Activated CD4-positive, alpha-beta T cell treated with anti-CD3 and anti-CD28 coated beads, Interleukin-2, amount 50 U/mL, for 24 hours (primary cell): ENCODE results near the gene TBL1Y.
A peak's percentile ranks its signal among the peaks of the same experiment; 100 is the strongest.
"Not testable (repeated sequence)": the region's sequence is repeated elsewhere in the genome, so short reads cannot be mapped to it uniquely, and the experiment has no call there.

Experiments
- DNase-seq, 2 donors: peaks; one replicate each; pipeline ENCODE4 v3.0.0-alpha.2; 2020; ENCODE audit warnings: low read depth in 1 of 2, low spot score in 1 of 2

TBL1Y gene

DNA sequence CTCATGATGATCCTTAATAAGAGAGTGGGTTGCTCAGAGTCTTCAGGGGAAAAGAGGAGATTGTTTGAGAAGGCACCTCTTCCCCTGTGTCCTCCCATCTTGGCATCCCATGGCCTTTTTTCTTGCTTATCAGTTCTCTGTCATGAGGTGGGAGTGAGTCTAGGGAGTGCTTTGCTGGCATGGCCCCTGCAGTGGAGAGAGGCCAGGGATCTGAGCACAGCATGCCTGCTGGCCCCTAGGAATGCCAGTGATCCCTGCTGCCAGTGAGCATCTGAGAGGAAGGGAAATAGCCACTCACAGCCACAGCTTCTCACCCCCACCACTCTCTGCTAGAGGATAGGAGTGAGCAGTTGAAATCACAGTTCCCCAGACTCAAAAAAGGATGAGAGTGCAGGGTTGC is 168.2 kb downstream of the TBL1Y start:
- DNase-seq, result no peak

DNA sequence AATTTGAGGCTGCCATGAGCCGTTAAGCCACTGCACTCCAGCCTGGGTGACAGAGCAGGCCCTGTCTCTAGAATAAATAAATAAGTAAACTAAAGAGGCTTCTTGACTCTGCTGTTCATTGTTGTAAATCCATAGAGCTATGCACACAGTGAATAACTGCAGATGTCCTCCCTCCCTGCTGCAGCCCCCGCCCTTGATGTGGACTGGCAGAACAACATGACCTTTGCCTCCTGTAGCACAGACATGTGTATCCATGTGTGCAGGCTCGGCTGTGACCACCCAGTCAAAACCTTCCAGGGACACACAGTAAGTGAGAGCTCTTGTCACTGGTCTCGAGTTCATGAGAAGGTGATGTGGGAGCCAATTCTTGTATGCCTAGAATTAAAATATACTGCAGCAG is 170.1 kb downstream of the TBL1Y start:
- not testable (repeated sequence) for DNase-seq

DNA sequence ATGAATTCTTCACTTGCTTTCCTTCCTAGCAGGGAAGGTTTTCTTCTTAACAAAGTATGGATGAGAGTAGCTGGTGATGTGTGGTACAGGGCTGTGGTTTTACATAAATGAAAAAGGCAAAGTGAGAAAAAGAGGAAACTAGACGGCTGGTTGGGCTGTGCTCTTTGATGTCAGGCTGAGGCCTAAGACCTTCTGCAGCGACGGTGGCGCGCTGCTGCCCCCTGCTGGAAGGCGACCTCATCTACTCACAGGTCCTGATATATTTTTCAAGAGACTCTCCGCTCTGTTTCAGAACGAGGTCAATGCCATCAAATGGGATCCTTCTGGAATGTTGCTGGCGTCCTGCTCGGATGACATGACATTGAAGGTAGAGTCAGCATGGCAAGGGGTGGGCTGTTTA is 175.1 kb downstream of the TBL1Y start:
- DNase-seq, result peak; percentile 34 to 44

DNA sequence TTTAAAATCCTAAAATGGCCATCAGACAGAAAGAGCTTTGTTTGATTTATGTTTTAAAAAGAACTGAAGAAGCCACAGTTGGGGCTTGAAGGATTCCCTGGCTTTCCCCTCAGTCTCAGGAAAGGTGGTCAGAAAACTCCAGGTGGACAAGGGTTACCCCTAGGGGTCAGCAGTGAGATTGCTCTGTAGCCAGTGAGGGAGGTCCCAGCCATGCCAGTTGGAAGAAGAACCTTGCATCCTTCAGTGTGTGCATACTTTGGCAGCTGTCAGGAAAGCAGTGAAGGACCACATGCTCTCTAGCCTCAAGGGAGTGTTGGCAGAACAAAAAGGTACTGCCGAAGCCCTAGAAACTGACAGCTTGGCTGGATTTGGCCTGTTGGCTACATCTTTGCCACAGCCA is 182.3 kb downstream of the TBL1Y start:
- DNase-seq, result no peak

DNA sequence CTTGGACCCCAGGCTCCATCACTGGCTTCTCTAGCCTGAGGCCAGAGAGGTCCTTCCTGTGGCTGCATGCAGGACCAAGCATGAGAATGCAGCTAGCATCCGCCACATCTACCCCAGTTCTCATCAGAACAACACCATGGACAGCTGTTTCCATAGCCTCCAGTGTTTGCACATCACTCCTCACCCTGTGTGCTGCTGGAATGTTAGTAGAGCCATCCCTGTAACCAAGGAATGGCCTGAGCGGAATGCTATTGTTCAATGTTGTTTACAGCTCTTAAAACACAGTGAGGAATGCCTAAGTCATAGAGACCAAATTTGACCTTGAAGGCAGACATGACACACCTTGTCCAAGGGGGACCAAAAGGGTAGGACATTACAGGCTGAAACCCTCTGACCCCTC is 183.9 kb downstream of the TBL1Y start:
- DNase-seq, result no peak

DNA sequence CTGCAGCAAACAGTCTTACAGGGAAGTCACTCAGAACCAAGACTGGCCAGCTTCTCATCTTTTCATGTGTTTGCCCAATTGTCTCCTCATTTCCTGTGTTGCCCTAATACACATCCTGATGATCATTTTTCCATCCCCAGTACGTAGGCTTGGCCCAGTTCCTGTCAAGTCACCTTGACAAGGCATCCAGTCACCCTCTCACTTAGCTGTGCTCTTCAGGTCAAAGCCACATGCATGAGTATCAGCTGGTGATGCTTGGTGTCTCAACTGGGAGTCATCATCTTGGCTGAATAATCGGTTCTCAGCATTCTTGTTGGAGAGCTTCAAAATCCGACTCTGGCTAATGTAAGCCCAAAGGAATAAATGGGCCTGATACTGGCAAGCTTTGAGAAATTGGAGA is 186.5 kb downstream of the TBL1Y start:
- no peak for DNase-seq

DNA sequence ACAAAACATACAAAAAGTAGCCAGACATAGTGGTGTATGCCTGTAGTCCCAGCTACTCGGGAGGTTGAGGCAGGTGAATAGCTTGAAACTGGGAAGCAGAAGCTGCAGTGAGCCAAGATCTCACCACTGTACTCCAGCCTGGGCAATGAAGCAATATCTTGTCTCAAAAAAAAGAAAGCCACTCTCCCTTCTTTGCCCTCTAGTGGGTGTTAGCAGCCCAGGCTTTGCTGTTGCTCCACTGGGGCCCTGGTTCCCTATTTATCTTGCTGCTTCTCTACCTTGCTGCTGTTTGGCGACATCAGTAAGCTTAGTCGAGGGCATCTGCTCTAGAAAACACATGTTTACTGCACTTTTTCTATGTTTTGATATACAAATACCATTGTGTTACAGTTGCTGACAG is 189.2 kb downstream of the TBL1Y start:
- DNase-seq, result no peak

DNA sequence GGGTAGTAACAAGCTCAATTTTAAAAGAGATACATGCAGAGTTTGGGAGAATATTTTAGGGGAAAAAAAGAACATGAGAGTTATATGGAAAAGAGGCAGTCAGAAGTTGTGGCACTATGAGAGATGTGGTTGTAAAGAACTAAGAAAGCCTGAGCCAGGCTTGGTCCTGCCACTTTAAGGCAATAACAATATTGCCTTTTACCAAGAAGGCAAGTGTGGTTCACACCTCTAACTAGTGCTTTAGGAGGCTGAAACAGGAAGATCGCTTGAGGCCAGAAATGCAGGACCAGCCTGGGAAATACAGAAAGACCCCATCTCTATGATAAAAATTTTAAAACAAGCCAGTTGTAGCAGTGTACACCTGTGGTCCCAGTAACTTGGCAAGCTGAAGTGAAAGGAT is 192.2 kb downstream of the TBL1Y start:
- no peak for DNase-seq

DNA sequence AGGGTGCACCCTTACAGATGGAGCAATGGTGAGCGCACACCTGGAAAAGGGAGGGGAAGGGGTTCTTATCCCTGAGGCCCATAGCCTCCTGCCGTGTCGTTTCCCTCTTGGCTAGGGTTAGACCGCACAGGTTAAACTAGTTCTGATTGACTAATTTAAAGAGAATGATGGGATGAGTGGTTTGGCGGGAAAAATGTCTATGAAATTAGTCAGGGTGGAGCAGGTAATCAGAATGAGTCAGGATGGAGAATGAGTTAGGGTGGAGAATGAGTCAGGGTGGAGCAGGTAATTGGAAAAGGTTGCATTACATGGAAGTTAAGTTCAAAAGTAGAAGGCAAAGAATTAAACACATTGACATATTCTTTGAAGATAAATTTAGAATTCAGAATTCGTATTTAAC is 196.7 kb downstream of the TBL1Y start:
- DNase-seq, result no peak

DNA sequence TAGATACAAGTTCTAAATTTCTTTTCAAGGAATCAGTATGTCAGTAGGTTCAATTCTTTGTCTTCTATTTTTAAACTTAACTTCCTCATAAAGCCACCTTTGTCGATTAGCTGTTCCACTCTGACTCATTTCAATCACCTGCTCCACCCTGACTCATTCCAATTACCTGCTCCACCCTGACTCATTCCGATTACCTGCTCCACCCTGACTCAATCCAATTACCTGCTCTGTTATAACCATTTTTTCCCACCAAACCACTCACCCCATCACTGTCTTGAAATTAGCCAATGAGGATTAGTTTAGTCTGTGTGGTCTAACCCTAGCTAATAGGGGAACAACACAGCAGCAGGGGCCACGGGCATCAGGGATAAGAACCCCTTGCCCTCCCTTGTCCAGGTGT is 199.6 kb downstream of the TBL1Y start:
- no peak for DNase-seq

DNA sequence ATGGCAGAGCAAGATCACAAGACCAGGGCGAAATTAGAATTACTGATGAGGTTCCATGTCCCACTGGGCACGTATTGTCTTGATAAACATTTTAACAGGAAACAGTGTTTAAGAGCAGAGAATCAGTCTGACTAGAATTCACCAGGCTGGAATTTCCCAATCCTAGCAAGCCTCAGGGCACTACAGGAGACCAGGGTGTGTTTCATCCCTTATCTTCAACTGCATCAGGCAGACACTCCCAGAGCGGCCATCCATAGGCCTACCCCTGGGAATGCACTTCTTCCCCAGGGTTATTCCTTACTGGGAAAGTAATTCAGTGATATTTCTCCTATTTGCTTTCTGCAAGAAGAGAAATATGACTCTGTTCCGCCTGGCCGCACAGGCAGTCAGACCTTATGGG is 205.4 kb downstream of the TBL1Y start:
- DNase-seq, result no peak

DNA sequence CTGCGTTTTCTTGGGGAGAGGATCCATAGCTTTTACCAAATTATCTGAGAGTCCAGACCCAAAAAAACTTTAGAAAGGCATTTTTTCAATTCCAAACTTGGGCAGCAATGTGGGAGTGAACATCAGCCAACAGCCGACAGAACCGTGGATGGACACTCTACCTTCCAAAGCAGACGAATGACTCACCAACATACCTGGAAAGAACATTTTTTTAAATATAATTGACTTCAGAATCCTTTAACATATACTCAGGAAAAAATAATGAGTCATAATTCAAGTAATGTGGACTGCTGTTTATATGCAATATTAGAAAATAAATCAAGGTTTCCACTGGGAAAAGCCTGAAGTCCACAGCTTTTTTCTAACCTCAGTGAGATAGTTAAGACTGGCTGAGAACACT is 211.7 kb downstream of the TBL1Y start:
- no peak for DNase-seq

DNA sequence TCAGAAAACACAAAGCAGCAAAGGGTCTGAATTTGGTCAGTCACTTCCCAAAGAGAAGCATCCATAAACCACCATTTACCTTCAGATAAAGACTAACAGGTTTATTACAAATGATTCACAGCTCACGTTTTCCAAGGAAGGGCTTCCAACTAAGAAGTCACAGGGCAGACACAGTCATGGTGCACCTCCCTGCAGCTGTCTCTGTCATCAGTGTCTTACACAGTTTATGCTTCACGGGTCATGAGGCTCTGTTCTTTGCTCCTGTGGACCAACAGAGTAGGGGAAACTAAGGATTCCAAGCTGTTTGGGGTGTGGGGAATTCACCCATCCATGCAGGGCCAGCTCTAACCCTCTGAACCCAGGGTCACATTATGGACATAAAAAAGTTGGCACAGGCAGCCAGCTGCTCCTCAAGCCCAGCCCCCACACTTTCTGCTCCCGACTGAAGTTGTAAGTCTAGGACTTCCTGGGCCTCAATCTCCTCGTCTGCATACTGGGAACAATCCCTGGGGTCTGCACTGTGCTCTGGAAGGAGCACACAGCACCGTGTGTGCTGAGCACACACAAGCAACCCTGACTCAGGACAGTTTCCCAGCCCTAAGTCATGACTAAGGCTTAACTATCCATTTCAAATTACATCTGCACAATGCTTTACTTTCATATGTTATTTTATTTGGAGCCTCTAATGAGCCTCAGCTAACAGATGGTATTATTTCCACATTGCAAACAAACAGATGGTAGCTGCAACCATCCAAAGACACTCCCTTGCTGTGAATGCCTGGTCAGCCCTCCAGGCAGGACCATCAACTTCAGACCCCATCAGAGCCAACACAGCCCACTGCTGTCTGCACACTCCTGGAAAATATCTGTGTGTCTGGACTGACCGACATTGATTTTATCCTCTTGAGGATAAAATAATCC is 214.9 kb downstream of the TBL1Y start:
- no peak for DNase-seq

DNA sequence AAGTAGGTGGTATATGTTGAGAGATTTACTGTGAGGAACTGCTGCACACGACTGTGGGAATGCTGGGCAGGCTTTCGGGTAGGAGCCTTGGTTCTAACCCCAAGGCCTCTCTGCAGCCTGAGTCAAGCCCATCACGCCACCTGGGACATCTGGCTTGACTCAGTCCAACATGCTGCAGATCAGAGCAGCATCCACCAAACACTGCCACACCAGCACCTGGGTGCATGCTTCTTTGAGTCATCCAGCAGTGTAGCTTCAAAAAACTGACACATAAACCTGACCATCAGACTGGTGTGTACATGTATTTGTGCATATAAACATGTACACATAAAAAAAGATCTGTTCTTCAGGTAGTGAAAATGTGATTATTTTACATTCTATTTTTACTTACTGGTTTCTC is 217.7 kb downstream of the TBL1Y start:
- DNase-seq, result no peak
